ENCODE results near the gene RNF113B. TPM values are rescaled to one million over a fixed set of nuclear protein-coding genes. Genes with fewer than 3 reads are reported as not detected.
A peak's percentile ranks its signal among the peaks of the same experiment; 100 is the strongest.

The RNF113B gene
- total RNA-seq, 4 donors from 2014 or later = not detected

- H3K36me3 ChIP-seq = no peaks in the 10 kb centered on the region
- no peak overlapping the region for H3K4me3 ChIP-seq
- no peak for TF ChIP-seq POLR2A (IDR thresholded peaks at IDR 0.05)
- TF ChIP-seq CTCF (IDR thresholded peaks at IDR 0.05) = no peak
- no peaks in the 10 kb centered on the region for H3K4me1 ChIP-seq
- DNase-seq = no peak
- no peaks in the 10 kb centered on the region for H3K9me3 ChIP-seq
- H3K27ac ChIP-seq = no peak overlapping the region
- H3K27me3 ChIP-seq = no peaks in the 10 kb centered on the region
These were observed 45.0 kb upstream of the RNF113B start for GRCh38 chr13:98222081-98222554.

- H3K27ac ChIP-seq = no peak overlapping the region
- no peak for DNase-seq
- TF ChIP-seq POLR2A (IDR thresholded peaks at IDR 0.05) (no peak), CTCF (IDR thresholded peaks at IDR 0.05) (no peak)
These were observed 44.2 kb upstream of the RNF113B start for GRCh38 chr13:98221234-98221633.

GRCh38 chr13:98220271-98220791 is 43.3 kb upstream of the RNF113B start:
- Histone ChIP-seq H3K36me3 (no peaks in the 10 kb centered on the region), H3K27me3 (no peaks in the 10 kb centered on the region), H3K9me3 (no peaks in the 10 kb centered on the region), H3K4me3 (no peak overlapping the region), H3K4me1 (no peaks in the 10 kb centered on the region), H3K27ac (no peak overlapping the region)
- TF ChIP-seq POLR2A (IDR thresholded peaks at IDR 0.05) (no peak), CTCF (IDR thresholded peaks at IDR 0.05) (no peak)
- no peak for DNase-seq

More at GRCh38 chr13:98221234-98221633, 44.2 kb upstream of the RNF113B start:
- no peaks in the 10 kb centered on the region for H3K27me3 ChIP-seq
- H3K4me1 ChIP-seq = no peaks in the 10 kb centered on the region
- H3K36me3 ChIP-seq = no peaks in the 10 kb centered on the region
- H3K9me3 ChIP-seq = no peaks in the 10 kb centered on the region
- H3K4me3 ChIP-seq = no peak overlapping the region

- H3K36me3 ChIP-seq = no peaks in the 10 kb centered on the region
- no peaks in the 10 kb centered on the region for H3K9me3 ChIP-seq
- no peak overlapping the region for H3K4me3 ChIP-seq
- DNase-seq = no peak
- H3K4me1 ChIP-seq = peaks cover 0 to under 1% (median under 1%) of the 10 kb centered on the region in 4 donors
- H3K27me3 ChIP-seq = no peaks in the 10 kb centered on the region
- no peak overlapping the region for H3K27ac ChIP-seq
- TF ChIP-seq CTCF (IDR thresholded peaks at IDR 0.05) = no peak
- TF ChIP-seq POLR2A (IDR thresholded peaks at IDR 0.05) = no peak
These were observed 42.6 kb upstream of the RNF113B start for GRCh38 chr13:98219685-98220084.

GRCh38 chr13:98217597-98217996 is 40.5 kb upstream of the RNF113B start:
- Histone ChIP-seq H3K27ac (peak overlapping the region in 1 of 4 donors; percentile 30), H3K4me3 (no peak overlapping the region), H3K27me3 (no peaks in the 10 kb centered on the region), H3K36me3 (no peaks in the 10 kb centered on the region), H3K4me1 (peaks cover 0 to 11% (median 2%) of the 10 kb centered on the region in 4 donors), H3K9me3 (no peaks in the 10 kb centered on the region)
- DNase-seq = no peak
- TF ChIP-seq POLR2A (IDR thresholded peaks at IDR 0.05) (no peak), CTCF (IDR thresholded peaks at IDR 0.05) (no peak)

Data from Peyer's patch (tissue), 4 donors.